GM10266 (cell line): ENCODE results near the gene ZNF664.

Source experiments
- DNase-seq: peaks from one replicate; pipeline ENCODE4 v3.0.0; 2012; ENCODE audit errors: extremely low spot score
- CTCF ChIP-seq: IDR thresholded peaks from 2 replicates; pipeline ENCODE4 v1.5.1; 2012; ENCODE audit warnings: mild to moderate bottlenecking, low read depth; ENCODE audit not compliant: control insufficient read depth, insufficient read depth; ENCODE audit errors: missing control alignments

ZNF664 gene

GRCh38 chr12:123931686-123932321 lies 41.2 kb upstream of the ZNF664 start:
- no peak for DNase-seq

GRCh38 chr12:123933214-123933613 lies 39.8 kb upstream of the ZNF664 start:
- no peak for TF ChIP-seq CTCF
- DNase-seq, result no peak

More at GRCh38 chr12:123931686-123932321, 41.2 kb upstream of the ZNF664 start:
- TF ChIP-seq CTCF, result no peak

- TF ChIP-seq CTCF, result no peak
- no peak for DNase-seq
Measured at GRCh38 chr12:123934016-123934620, 38.9 kb upstream of the ZNF664 start.

GRCh38 chr12:123934829-123935228 lies 38.2 kb upstream of the ZNF664 start:
- no peak for TF ChIP-seq CTCF
- DNase-seq, result no peak

- no peak for DNase-seq
Measured at GRCh38 chr12:123935956-123936355, 37.1 kb upstream of the ZNF664 start.

GRCh38 chr12:123936471-123936870 lies 36.5 kb upstream of the ZNF664 start:
- TF ChIP-seq CTCF, result no peak
- no peak for DNase-seq

More at GRCh38 chr12:123935956-123936355, 37.1 kb upstream of the ZNF664 start:
- TF ChIP-seq CTCF, result no peak

GRCh38 chr12:123936956-123937706 lies 35.9 kb upstream of the ZNF664 start:
- TF ChIP-seq CTCF, result no peak
- no peak for DNase-seq
